GM12801 (cell line): ENCODE data around the gene SEPTIN2.

ENCODE experiments used
- CTCF ChIP-seq: IDR thresholded peaks from one replicate; pipeline ENCODE4 v1.5.1; 2011; ENCODE audit warnings: control low read depth; ENCODE audit not compliant: insufficient read length; ENCODE audit errors: extremely low read depth

The SEPTIN2 gene

GRCh38 chr2:241320394-241320793 is 4.7 kb downstream of the SEPTIN2 start:
- no peak for TF ChIP-seq CTCF

GRCh38 chr2:241321033-241321432 is 5.3 kb downstream of the SEPTIN2 start:
- TF ChIP-seq CTCF = no peak

GRCh38 chr2:241321886-241322285 is 6.2 kb downstream of the SEPTIN2 start:
- TF ChIP-seq CTCF = no peak

- no peak for TF ChIP-seq CTCF
These were observed 8.1 kb downstream of the SEPTIN2 start for GRCh38 chr2:241323778-241324177.

GRCh38 chr2:241324775-241325174 is 9.1 kb downstream of the SEPTIN2 start:
- TF ChIP-seq CTCF = no peak

- TF ChIP-seq CTCF = no peak
These were observed 9.5 kb downstream of the SEPTIN2 start for GRCh38 chr2:241325257-241325656.

- no peak for TF ChIP-seq CTCF
These were observed 14.2 kb downstream of the SEPTIN2 start for GRCh38 chr2:241329669-241330615.
